HG03097 (cell line): ENCODE results near the gene RUNX3.
"Not testable (repeated sequence)": the region's sequence is repeated elsewhere in the genome, so short reads cannot be mapped to it uniquely, and the experiment has no call there.

Source experiments
- ATAC-seq: cut with Tn5 transposase; IDR thresholded peaks from one replicate; pipeline ENCODE4 v1.9.1; 2021; ENCODE audit not compliant: unreplicated experiment, low FRiP score

The RUNX3 gene

DNA sequence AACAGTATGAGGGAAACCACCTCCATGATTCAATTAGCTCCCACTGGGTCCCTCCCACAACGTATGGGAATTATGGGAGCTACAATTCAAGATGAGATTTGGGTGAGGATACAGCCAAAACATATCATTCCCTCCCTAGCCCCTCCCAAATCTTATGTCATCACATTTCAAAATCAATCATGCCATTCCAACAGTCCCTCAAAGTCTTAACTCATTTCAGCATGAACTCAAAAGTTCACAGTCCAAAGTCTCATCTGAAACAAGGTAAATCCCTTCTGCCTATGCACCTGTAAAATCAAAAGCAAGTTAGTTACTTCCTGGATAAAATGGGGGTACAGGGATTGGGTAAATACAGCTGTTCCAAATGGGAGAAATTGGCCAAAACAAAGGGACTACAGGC lies 38.7 kb downstream of the RUNX3 start:
- ATAC-seq: not testable (repeated sequence)

DNA sequence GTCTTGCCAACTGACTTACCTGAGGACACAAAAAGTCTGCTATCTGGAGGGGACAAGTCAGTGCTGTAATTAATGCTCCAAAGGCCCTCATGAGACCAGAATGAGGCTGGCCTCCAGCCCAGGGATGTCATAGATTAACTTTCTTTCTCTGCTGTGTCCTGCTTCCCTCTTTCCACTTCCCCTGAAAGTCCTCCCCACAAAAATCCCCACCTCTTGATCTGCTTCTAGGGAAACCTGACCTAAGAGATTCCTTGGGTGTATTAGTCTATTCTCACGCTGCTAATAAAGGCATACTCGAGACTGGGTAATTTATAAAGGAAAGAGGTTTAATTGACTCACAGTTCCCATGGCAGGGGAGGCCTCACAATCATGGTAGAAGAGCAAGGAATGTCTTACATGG lies 39.2 kb downstream of the RUNX3 start:
- no peak for ATAC-seq

DNA sequence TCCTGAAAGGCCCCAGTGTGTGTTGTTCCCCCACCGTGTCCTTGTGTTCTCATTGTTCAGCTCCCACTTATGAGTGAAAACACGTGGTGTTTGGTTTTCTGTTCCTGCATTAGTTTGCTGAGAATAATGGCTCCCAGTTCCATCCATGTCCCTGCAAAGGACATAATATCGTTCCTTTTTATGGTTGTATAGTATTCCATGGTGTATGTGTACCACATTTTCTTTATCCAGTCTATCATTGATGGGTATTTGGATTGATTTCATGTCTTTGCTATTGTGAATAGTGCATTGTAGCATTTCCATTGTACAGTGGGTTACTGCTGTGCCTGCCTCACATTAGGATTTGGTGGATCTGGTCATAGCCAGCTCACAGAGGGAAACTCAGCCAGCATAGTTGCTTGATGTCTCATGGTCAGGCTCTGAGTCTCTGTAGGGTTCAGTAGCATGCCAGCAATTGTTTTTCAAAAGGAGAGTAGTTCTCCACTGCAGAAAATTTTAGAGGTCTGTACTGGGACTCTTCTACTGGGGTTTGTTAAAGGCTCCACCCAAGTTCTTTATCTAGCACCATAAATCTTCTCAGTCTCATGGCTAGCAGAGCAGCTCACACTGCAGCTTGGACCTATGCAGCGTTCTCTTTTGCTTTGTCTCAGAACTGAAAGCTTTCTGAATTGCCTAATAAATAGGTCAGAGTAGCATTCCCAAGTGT lies 41.0 kb downstream of the RUNX3 start:
- ATAC-seq: no peak

DNA sequence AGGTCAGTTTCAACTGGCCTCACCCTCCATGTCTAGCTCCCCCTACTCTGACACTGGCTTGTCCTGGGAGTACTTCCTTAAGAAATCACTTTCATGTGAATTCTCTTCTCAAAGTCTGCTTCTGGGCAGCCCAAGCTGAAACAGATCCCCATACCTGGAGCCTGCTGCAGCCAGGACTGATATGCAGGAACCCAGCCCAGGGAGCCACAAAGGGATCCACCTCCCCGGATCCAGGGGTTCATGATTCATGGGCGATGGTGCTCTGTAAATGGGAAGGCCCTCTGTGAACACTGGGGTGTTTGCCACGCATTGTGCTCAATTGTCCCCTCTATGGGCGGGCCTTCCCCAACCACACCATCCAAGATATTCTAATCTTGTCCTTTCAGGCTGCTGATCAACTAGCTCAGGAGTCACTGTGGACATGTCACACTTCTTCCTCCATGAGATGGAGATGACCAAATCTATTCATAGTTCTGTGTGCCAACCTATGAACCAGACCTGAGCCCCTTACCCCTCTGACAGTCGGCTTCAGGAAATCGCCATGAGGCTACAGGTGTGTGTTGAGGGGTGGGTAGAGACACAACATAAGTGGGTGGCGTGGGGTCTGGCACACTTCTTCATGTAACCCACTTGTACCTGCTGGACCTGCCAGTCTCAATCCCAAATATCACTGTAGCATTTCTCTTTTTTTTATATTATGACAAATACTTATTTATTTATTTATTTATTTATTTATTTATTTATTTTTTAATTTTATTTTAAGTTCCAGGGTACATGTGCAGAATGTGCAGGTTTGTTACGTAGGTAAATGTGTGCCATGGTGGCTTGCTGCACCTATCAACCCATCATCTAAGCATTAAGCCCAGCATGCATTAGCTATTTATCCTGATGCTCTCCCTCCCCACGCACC lies 41.8 kb downstream of the RUNX3 start:
- no peak for ATAC-seq

DNA sequence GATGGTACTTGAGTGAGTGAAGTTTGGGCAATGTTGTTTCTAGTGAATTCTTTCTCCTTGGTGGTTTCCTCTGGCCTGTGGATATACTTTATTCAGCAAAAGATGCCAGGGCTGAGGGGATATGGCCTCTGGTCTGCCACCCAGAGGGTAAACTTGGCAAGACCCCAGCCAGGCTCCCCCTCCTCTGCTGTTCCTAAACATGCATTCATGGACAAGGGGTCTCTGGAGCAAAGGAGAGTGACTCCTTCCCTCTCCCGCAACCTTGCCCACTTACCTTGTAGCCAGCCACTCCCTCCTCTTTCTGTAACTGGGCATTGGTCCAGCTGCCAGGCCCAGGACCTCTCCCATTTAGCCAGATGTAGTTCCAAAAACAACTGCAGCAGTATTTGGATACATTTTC lies 43.8 kb downstream of the RUNX3 start:
- ATAC-seq: no peak

DNA sequence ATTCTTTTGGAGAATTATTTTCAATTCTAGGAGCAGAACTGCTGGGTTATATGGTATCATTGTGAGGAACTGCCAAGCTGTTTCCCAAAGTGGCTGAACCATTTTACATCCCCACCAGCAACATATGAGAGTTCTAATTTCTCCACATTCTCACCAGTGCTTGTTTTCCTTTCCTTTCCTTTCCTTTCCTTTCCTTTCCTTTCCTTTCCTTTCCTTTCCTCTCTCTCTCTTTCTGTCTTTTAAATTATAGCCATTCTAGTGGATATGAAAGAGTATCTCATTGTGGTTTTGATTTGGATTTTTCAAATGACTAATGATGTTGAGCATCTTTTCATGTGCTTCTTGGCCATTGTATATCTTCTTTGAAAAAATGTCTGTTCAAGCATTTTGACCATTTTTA lies 45.3 kb downstream of the RUNX3 start:
- ATAC-seq: no peak

DNA sequence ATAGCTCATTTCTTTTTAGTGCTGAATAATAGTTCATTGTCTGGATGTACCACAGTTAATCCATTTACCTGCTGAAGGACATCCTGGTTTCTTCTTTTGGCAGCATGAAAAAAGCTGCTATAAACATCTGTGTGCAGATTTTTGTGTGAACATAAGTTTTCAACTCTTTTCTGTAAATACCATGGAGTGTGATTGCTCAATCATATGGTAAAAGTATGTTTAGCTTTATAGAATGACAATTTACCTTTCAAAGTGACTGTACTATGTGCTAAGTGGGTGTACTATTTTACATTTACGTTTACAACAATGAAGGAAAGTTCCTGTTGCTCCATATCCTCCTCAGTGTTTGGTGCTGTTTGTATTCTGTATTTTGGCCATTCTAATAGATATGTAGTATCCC lies 49.0 kb downstream of the RUNX3 start:
- ATAC-seq: no peak

DNA sequence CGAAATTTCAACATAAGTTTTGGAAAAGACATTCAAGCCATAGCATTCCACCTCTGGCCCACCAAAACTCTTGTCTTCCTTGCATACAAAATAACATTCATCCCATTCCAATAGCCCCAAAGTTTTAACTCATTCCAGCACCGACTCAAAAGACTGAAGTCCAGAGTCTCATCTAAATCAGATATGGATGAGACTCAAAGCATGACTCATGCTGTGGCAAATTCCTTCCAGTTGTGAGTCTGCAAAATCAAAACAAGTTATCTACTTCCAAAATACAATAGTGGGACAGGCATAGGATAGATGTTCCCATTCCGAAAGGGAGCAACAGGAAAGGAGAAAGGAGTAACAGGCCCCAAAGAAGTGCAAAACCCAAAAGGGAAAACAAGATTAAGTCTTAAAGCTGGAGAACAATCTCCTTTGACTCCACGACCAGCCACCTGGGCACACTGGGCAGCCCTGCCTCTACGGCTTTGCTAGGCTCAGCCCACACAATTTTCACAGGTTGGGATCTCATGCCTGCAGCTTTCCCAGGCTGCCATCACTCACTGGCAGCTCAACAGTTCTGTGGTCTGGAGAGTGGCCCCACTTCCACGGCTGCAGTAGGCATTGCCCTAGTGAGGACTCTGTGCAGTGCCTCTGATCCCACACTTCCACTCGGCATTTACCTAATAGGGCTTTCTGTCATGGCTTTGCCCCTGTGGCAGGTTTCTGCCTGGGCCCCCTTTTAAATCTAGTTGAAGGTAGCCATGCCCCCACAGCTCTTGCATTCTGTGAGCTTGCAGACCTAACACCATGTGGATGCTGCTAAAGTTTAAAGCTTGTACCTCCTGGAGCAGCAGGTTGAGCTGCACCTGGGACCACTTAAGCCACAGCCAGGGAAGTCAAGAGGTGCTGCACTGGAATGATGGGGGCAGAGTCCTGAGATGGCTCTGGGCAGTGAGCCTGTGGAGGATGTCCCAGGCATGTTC lies 51.0 kb downstream of the RUNX3 start:
- ATAC-seq: no peak

DNA sequence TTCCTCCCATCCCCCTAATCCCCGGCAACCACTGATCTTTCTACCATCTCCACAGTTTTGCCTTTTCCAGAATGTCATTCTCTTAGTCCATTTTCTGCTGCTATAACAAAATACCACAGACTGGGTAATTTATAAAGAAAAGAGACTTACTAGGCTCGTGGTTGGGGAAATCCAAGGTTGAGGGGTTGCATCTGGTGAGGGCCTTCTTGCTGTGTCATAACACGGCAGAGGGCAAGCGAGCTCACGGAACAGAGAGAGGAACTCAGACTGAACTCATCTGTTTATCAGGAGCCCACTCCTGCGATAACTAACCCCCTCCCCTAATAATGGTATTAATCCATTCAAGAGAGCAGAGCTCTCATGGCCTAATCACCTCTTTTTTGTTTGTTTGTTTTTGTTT lies 52.0 kb downstream of the RUNX3 start:
- ATAC-seq: no peak

DNA sequence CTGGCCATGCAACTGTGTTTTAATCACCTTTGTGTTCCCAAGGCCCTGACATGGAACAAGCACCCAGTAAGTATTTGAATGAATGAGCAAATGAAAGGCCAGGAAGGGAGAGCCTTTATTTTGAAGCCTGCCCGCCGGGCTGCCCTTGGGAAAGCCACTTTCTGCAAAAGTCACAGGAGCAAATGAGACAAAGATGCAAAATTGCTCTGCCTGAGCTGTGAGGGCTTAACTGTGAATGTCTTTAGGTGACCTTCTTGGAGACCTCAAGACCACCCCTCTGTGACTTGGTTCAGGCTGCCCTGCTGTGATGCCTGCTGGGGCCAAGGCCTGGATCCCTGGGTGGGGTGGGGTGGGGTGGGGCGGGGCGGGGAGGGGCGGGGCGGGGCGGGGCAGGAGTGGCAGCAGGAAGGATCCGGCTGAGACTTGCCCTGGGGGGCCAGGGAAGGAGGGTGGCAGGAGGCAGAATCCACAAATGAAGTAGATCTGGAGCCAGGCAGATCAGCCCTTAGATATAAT lies 54.0 kb downstream of the RUNX3 start:
- no peak for ATAC-seq

DNA sequence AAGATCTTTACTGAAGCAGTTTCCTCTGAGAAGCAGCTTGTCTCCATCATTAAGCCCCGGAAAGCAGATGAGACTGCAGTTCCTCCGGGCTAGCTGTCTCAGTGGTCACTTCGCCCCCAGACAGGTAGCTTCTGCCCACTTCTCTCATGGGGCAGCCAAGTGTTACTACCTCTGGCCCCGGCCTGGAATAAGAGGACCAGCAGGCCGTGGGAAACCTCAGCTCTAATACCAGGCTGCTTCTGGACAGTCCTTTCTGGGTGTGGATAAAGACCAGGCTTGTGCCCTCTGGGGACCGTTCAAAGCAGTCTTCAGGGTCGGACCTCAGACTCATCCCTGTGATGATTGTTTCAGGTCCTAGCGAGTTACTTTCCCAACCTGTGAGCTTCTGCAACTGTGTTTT lies 54.8 kb downstream of the RUNX3 start:
- ATAC-seq: no peak

DNA sequence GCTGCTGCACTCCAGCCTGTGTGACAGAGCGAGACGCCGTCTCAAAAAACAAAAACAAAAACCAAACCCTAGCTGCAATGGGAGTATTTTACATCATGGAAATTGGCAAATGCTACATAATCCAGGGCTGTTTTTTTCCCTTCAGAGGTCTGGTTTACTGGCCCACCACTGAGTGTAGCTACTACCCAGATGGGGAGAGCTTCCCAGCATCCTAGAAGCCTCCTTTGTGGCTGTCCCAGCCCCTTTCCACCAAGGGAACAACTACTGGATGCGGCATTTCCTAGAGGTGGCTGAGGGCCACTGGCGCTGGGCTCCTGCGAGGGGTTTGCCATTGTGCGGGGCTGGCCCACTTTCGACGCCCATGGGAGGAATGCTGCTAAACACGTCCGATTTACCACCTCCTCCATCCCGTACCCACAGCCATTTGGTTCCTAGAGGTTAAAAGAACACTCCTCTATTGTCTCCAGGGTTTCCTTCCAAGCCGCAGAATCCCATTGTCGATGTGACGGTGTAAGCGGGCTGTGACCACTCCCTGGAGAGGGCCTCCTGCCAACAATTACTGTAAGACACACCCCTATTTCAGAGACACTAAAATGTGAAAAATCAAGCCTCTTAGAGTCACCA lies 55.4 kb downstream of the RUNX3 start:
- ATAC-seq: no peak

DNA sequence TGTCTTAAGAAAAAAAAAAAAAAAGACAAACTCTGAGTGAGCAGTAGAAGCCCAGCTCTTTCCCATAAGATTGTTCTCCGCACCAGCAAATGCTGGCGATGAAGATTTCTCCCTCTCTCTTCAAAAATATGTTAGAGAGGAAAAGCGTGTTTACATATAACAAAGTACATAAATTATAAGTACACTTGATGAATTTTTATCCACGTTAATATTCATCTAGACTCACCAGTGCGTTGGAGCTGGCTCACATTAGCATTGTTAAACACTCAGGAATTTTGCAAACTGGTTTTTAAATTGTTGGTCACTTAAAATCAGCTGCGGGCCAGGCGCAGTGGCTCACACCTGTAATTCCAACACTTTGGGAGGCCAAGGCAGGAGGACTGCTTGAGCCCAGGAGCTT lies 56.0 kb downstream of the RUNX3 start:
- no peak for ATAC-seq

DNA sequence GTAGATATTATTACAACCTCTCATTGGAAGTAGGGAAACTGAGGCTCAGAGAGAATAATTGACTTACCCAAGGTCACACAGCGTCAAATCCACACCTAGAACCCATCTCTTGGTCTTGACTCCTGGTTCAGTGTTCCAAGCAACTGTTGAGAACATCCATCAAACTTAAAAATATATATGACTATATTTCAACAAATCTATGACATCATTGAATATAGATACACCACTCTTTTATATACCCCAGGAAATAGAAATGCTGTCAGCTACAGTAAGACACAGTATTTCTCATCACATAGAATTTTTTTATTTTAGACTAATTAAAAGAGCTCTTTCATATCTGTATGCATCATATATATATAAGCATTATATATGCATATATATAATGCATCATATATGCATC lies 56.9 kb downstream of the RUNX3 start:
- ATAC-seq: no peak

DNA sequence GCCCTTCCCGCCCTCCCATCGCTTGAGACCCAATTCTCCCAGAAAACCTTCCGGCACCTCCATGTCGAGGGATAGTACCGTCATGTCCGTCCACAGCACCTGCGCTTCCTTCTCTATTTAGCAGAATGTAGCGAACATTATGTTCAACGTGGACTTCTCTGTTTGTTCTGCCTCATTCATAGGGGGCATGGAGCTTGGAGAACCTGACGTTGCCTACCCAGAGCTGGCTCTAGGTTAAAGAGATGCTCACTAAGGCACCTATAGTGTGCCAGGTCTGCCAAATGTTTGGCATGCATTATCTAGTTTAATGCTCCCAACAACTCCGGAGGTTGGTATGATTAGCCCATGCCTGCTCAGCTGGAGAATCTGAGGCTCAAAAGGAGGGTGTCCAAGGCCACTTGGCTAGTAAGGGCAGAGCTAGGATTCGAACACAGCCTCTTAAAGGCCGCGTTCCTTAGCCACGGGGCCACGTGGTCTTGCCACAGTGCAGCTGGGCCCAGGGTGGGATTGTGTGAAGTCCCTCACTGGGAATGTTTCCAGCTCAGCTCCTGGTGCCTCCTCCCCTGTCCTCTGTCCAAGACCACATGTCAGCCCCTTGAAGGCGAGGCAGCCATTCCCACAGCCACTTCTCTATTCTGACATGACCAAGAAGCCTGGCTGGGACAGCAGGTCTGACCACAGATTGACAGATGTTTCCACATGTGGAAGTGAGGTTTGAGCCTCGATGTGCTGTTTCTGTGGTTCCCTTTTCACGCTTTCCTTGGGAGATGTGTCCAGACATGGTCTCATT lies 57.8 kb downstream of the RUNX3 start:
- no peak for ATAC-seq

DNA sequence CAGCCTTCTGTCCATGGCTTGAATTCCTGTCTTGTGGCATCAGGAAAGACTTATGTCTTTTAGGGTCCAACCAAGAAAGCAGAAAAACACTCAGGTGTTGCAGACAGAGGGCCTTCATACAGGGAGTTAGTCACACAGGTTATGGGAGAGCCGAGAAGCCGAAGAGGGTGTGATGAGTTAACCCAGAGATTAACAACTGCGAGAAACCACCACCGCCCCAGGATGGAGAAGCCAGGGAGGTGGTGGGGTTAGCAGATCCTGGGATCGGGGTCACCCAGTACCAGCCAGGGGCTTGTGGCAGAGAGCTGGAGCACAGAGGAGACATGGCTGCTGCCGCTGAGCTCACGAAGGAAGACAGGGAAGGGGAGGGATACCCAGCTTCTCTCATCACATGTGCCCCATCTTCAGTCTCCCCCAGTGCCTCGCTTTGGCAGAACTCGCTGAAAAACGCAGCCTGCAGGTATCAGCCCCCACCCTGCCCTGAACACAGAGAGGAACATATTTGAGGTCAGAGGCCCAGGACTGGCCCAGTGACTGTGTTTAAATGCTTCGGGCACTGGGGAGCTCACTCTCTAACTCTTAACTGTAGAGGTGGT lies 58.7 kb downstream of the RUNX3 start:
- no peak for ATAC-seq

DNA sequence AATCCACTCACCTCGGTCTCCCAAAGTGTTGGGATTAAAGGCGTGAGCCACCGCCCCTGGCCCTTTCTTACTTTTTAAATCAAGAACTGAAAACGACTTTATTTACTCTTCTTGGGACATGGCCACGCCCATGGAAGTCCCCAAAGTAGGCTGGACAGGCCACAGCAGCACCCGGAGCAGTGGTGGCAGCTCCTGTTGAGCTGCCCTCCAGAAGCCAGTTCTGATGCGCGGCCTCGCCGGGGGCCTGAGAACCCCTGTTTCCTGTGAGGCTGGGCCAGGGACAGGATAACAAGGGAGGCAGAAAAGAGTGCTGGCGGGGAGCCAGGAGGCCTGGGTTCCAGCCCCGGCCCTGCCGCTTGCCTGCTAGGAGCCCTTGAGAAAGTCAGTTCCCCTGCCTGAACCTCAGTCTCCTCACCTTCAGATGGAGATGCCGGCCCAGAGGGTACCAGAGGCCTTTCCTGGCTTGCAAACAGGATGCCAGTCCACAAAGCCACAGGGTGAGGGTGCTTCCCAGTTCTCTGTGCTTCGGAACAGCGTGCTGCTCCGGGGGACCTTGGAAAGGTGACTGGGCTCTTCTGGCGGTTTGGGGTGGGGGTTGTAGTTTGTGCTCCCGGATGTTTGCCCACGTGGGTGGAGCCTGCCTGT lies 59.4 kb downstream of the RUNX3 start:
- ATAC-seq: no peak

DNA sequence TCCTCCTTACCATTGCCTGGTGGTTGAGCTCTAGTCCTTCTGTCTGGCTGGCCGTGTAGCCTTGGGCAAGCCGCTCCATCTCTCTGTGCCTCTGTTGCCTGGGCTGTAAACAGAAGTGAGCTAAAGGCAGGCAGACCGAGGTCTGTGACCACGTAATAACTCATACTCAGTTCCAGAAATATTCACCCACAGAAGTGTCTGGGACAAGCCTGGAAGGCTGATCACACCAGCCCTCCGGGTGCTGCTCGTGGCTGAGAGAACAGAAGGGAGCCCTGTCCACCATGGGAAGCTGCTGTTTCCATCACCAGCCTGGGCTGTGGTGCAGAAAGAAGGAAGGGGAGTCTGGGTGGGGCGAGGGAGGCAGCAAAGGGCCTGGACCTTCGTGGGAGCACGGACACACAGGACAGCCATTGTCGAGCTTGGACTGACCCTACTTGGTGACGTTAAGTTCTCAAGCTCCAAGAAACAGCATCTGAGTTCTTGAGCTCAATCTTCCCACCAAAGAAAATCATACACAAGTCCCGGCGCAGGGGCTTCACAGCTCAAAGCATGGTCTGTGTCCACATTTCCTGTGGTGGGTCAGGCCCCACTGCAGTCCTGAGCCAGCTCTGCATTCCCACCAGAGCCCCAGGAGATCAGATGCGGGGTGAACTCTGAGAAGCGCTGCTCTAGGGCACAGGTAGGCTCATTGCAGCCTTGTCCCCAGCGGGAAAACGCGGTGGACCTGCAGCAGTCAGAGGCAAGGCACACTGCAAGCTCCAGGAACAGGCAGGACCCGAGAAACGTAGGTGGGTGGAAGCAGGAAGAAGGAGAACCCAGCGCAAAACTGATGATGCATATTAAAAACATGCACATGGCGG lies 61.8 kb downstream of the RUNX3 start:
- ATAC-seq: no peak
